ENCODE measurements around the gene ROBO2. TPM values are rescaled to one million over a fixed set of nuclear protein-coding genes. Genes with fewer than 3 reads are reported as not detected.

Gene ROBO2
- total and polyA plus RNA-seq, 10 of the 15 experiments (the other 5 are each of a cell fraction or from before 2014, with no cell fraction given): 0.22 to 2.5 (median 0.81) TPM

- TF ChIP-seq MEF2B (IDR thresholded peaks at IDR 0.05; ENCODE audit: partially characterized antibody, poor library complexity, severe bottlenecking) (no peak), ZNF217 (IDR thresholded peaks at IDR 0.05) (no peak)
These were observed 194.1 kb downstream of the ROBO2 start (continued) for GRCh38 chr3:77234004-77234403.

- H3K36me3 ChIP-seq (ENCODE audit: control insufficient read depth in 2 of 2, insufficient read depth in 2 of 2, low read length in 1 of 2): no peaks in the 10 kb centered on the region
- 44% methylated on average over 7 of the region's 7 CpGs for WGBS (ENCODE audit: insufficient coverage, insufficient replicate concordance, low lambda C conversion rate, missing lambda C conversion rate)
- H3K27ac ChIP-seq (ENCODE audit: control insufficient read depth, insufficient read depth): no peak overlapping the region
- intact Hi-C loops (cut with micrococcal nuclease; ENCODE audit: unreplicated experiment): no loop called here
- no peaks in the 10 kb centered on the region for H3K27me3 ChIP-seq (replicated peaks in 1 of 2; ENCODE audit: control insufficient read depth in 2 of 2, insufficient read depth in 2 of 2, low read length in 1 of 2)
- no peak overlapping the region for H2AFZ ChIP-seq (ENCODE audit: control insufficient read depth, low read depth, low read length)
- H3K9me3 ChIP-seq (replicated peaks; ENCODE audit: control insufficient read depth, insufficient read depth, low read length): no peaks in the 10 kb centered on the region
- no peak overlapping the region for H3K9ac ChIP-seq (ENCODE audit: control insufficient read depth, insufficient read depth, low read length)
- ATAC-seq (no peak), FAIRE-seq (no peak), DNase-seq (ENCODE audit: low read depth, low spot score) (no peak)
- H3K4me2 ChIP-seq (ENCODE audit: control insufficient read depth, insufficient read depth): no peak overlapping the region
- ChIA-PET SMC1A (ENCODE audit: uncharacterized antibody, unreplicated experiment) (no interaction called here), POLR2A (no interaction called here), RAD21 (ENCODE audit: unreplicated experiment) (no interaction called here), CTCF (no interaction called here)
- no peaks in the 10 kb centered on the region for H4K20me1 ChIP-seq (ENCODE audit: control insufficient read depth, insufficient read depth)
- in situ Hi-C loops (cut with MboI): no loop called here
- no peaks in the 10 kb centered on the region for H3K79me2 ChIP-seq (ENCODE audit: control insufficient read depth, insufficient read depth, low read length)
- H3K4me3 ChIP-seq: no peak overlapping the region
- no TSS peak for BruUV-seq (replicated peaks)
- no peak for TF ChIP-seq MXI1 (IDR thresholded peaks at IDR 0.05; ENCODE audit: low read depth, low read length)
- no peak for TF ChIP-seq NBN (IDR thresholded peaks at IDR 0.05)
- TF ChIP-seq MTA3 (IDR thresholded peaks at IDR 0.05; ENCODE audit: borderline replicate concordance, low read length): no peak
- TF ChIP-seq HDAC2 (IDR thresholded peaks at IDR 0.05): no peak
- no peak for TF ChIP-seq SIX5 (IDR thresholded peaks at IDR 0.05; ENCODE audit: low read depth, low read length, severe bottlenecking)
- TF ChIP-seq PML (IDR thresholded peaks at IDR 0.05; ENCODE audit: low read length): no peak
- TF ChIP-seq HSF1 (IDR thresholded peaks at IDR 0.05; ENCODE audit: low read depth, low read length): no peak
- TF ChIP-seq SUPT20H (IDR thresholded peaks at IDR 0.05; ENCODE audit: borderline replicate concordance, control insufficient read depth, low read depth, low read length): no peak
- TF ChIP-seq SPI1 (IDR thresholded peaks at IDR 0.05; ENCODE audit: borderline replicate concordance, insufficient read depth, low read depth, low read length): no peak
- TF ChIP-seq CHD1 (IDR thresholded peaks at IDR 0.05; ENCODE audit: low read depth, low read length): no peak
- TF ChIP-seq E2F4 (IDR thresholded peaks at IDR 0.05; ENCODE audit: low read depth, low read length): no peak
- TF ChIP-seq ZBTB33 (IDR thresholded peaks at IDR 0.05): no peak
- no peak for TF ChIP-seq MAX (IDR thresholded peaks at IDR 0.05; ENCODE audit: low read depth, low read length)
- no peak for TF ChIP-seq TCF3 (IDR thresholded peaks at IDR 0.05; ENCODE audit: borderline replicate concordance, insufficient read depth, low read depth, low read length)
- no peaks in the 10 kb centered on the region for H3K4me1 ChIP-seq (ENCODE audit: control insufficient read depth, insufficient read depth, low read length)
These were observed 196.2 kb downstream of the ROBO2 start for GRCh38 chr3:77236118-77236517.

Data from GM12878 (cell line).